ENCODE results near the gene ZNF705A.
"Not testable (repeated sequence)": the region's sequence is repeated elsewhere in the genome, so short reads cannot be mapped to it uniquely, and the experiment has no call there.

Gene ZNF705A

GRCh38 chr12:8226355-8226754 lies 69.5 kb downstream of the ZNF705A start:
- H3K9me3 ChIP-seq = no peaks in the 10 kb centered on the region
- no peaks in the 10 kb centered on the region for H3K27me3 ChIP-seq
- H3K36me3 ChIP-seq = no peaks in the 10 kb centered on the region
- no peak for DNase-seq
- no peaks in the 10 kb centered on the region for H3K4me1 ChIP-seq
- no peak overlapping the region for H3K4me3 ChIP-seq (ENCODE audit: low read depth, low read length)
- TF ChIP-seq CTCF (IDR thresholded peaks at IDR 0.05; ENCODE audit: low read depth, low read length) = no peak

GRCh38 chr12:8226992-8227731 lies 70.3 kb downstream of the ZNF705A start, which contains the start of gene FAM90A1:
Gene FAM90A1, minus strand, starts transcription at chr12:8227618. Its CDS starts 2,786 bp downstream, at chr12:8224832.
- H3K9me3 ChIP-seq; H3K4me1 ChIP-seq; DNase-seq; H3K27me3 ChIP-seq; H3K4me3 ChIP-seq (ENCODE audit: low read depth, low read length); H3K36me3 ChIP-seq: not testable (repeated sequence)

- not testable (repeated sequence) for DNase-seq; H3K4me3 ChIP-seq (ENCODE audit: low read depth, low read length); H3K4me1 ChIP-seq; H3K27me3 ChIP-seq; H3K9me3 ChIP-seq; H3K36me3 ChIP-seq
These were observed 70.9 kb downstream of the ZNF705A start for GRCh38 chr12:8227732-8228077.

GRCh38 chr12:8228607-8229006 lies 71.8 kb downstream of the ZNF705A start:
- H3K9me3 ChIP-seq; H3K27me3 ChIP-seq; H3K36me3 ChIP-seq; DNase-seq; H3K4me1 ChIP-seq; H3K4me3 ChIP-seq (ENCODE audit: low read depth, low read length): not testable (repeated sequence)

GRCh38 chr12:8229486-8229885 lies 72.7 kb downstream of the ZNF705A start:
- not testable (repeated sequence) for H3K4me1 ChIP-seq; H3K9me3 ChIP-seq; DNase-seq; H3K4me3 ChIP-seq (ENCODE audit: low read depth, low read length); H3K27me3 ChIP-seq; H3K36me3 ChIP-seq
